Suprapubic skin (tissue), 4 donors: Measurements from ENCODE around the gene CISD1. TPM values are rescaled to one million over a fixed set of nuclear protein-coding genes. Genes with fewer than 3 reads are reported as not detected.
"Not testable (repeated sequence)": the region's sequence is repeated elsewhere in the genome, so short reads cannot be mapped to it uniquely, and the experiment has no call there.

Experiments
- DNase-seq, 2 donors: peaks; one replicate each; pipeline ENCODE4 v3.0.0-alpha.2; 2019; ENCODE audit warnings: low spot score in 2 of 2
- H3K27ac ChIP-seq: fragments of 200-600 bp; sonication (generic); one replicate; pipeline ENCODE4 v1.5.1; 2019
- H3K27me3 ChIP-seq: fragments of 200-600 bp; sonication (generic); one replicate; pipeline ENCODE4 v1.5.1; 2019
- H3K36me3 ChIP-seq: fragments of 200-600 bp; sonication (generic); one replicate; pipeline ENCODE4 v1.5.1; 2019
- H3K4me1 ChIP-seq: fragments of 200-600 bp; sonication (generic); one replicate; pipeline ENCODE4 v1.5.1; 2019
- H3K4me3 ChIP-seq: fragments of 200-600 bp; sonication (generic); one replicate; pipeline ENCODE4 v1.5.1; 2019; ENCODE audit warnings: mild to moderate bottlenecking
- H3K9me3 ChIP-seq: fragments of 200-600 bp; sonication (generic); one replicate; pipeline ENCODE4 v1.5.1; 2019
- CTCF ChIP-seq, 2 donors: fragments of 200-600 bp in 1 of 2; fragments of 450-650 bp in 1 of 2; sonication (generic) in 1 of 2; IDR thresholded peaks; one replicate each; pipeline ENCODE4 v1.5.1; 2016 to 2019; ENCODE audit warnings: antibody characterized with exemption in 2 of 2, mild to moderate bottlenecking in 1 of 2, moderate library complexity in 1 of 2
- EP300 ChIP-seq: sonication (generic); formaldehyde crosslinking; IDR thresholded peaks from one replicate; pipeline ENCODE4 v1.6.1; 2017; ENCODE audit warnings: antibody characterized with exemption
- POLR2A ChIP-seq, 2 donors: fragments of 450-650 bp; IDR thresholded peaks; one replicate each; pipeline ENCODE4 v1.6.1; 2017; ENCODE audit warnings: antibody characterized with exemption in 2 of 2, mild to moderate bottlenecking in 2 of 2, moderate library complexity in 2 of 2
- POLR2AphosphoS5 ChIP-seq, 3 donors: sonication (generic); formaldehyde crosslinking; IDR thresholded peaks; one replicate each; pipeline ENCODE4 v1.6.1; 2017; ENCODE audit warnings: antibody characterized with exemption in 3 of 3
- WGBS: methylation state at CpG from one replicate; pipeline ENCODE4 v1.1.5; 2018; 5-methylcytosine and 5-hydroxymethylcytosine counted together
- total RNA-seq, 4 donors: library from RNA; depleted of rRNA; stranded (reverse); fragments of >200 nt; gene quantifications; one replicate each; pipeline ENCODE4 v1.1.0, GENCODE V29; 2016

Gene CISD1
- total RNA-seq, 4 donors from 2014 or later = 12.6 to 22.7 (median 18.2) TPM

- no peaks in the 10 kb centered on the region for H3K9me3 ChIP-seq
- no peak for TF ChIP-seq EP300
- no peak for TF ChIP-seq POLR2AphosphoS5 (IDR thresholded peaks at IDR 0.05)
- TF ChIP-seq POLR2A (IDR thresholded peaks at IDR 0.05) = no peak
- TF ChIP-seq CTCF (IDR thresholded peaks at IDR 0.05) = no peak
- peaks cover 4% of the 10 kb centered on the region for H3K4me1 ChIP-seq
- no peak for DNase-seq
- H3K27ac ChIP-seq = no peak overlapping the region
- peaks cover 15% of the 10 kb centered on the region for H3K36me3 ChIP-seq
- no peak overlapping the region for H3K4me3 ChIP-seq
- H3K27me3 ChIP-seq = no peaks in the 10 kb centered on the region
- WGBS = 89% methylated on average over 3 of the region's 3 CpGs
These were observed 31.7 kb upstream of the CISD1 start for GRCh38 chr10:58237014-58237834.

- H3K4me3 ChIP-seq = no peak overlapping the region
- H3K27ac ChIP-seq = no peak overlapping the region
- H3K27me3 ChIP-seq = no peaks in the 10 kb centered on the region
- WGBS = 76% methylated on average over 5 of the region's 5 CpGs
- H3K4me1 ChIP-seq = peaks cover 4% of the 10 kb centered on the region
- H3K36me3 ChIP-seq = peaks cover 15% of the 10 kb centered on the region
- no peaks in the 10 kb centered on the region for H3K9me3 ChIP-seq
- no peak for TF ChIP-seq EP300
- TF ChIP-seq POLR2AphosphoS5 (IDR thresholded peaks at IDR 0.05) = no peak
- TF ChIP-seq CTCF (IDR thresholded peaks at IDR 0.05) = no peak
- no peak for TF ChIP-seq POLR2A (IDR thresholded peaks at IDR 0.05)
- DNase-seq = no peak
These were observed 29.3 kb upstream of the CISD1 start for GRCh38 chr10:58239561-58240169.

- peaks cover 4% of the 10 kb centered on the region for H3K4me1 ChIP-seq
- H3K27me3 ChIP-seq = no peaks in the 10 kb centered on the region
- no peak for TF ChIP-seq POLR2AphosphoS5 (IDR thresholded peaks at IDR 0.05)
- no peak for TF ChIP-seq POLR2A (IDR thresholded peaks at IDR 0.05)
- no peak for TF ChIP-seq EP300
- no peak for TF ChIP-seq CTCF (IDR thresholded peaks at IDR 0.05)
- H3K27ac ChIP-seq = no peak overlapping the region
- 72% methylated on average over 4 of the region's 4 CpGs for WGBS
- no peaks in the 10 kb centered on the region for H3K9me3 ChIP-seq
- peaks cover 12% of the 10 kb centered on the region for H3K36me3 ChIP-seq
- DNase-seq = no peak
- no peak overlapping the region for H3K4me3 ChIP-seq
These were observed 28.4 kb upstream of the CISD1 start for GRCh38 chr10:58240531-58240930.

- no peak for DNase-seq
- no peak overlapping the region for H3K27ac ChIP-seq
- H3K4me3 ChIP-seq = no peak overlapping the region
- whole genome bisulfite sequencing = 83% methylated on average over 3 of the region's 3 CpGs
- no peaks in the 10 kb centered on the region for H3K9me3 ChIP-seq
- H3K4me1 ChIP-seq = peaks cover 4% of the 10 kb centered on the region
- no peaks in the 10 kb centered on the region for H3K27me3 ChIP-seq
- no peak for TF ChIP-seq EP300
- peaks cover 6% of the 10 kb centered on the region for H3K36me3 ChIP-seq
These were observed 27.6 kb upstream of the CISD1 start for GRCh38 chr10:58241346-58241745.

GRCh38 chr10:58243269-58243668 is 25.7 kb upstream of the CISD1 start:
- DNase-seq = no peak
- H3K27ac ChIP-seq = no peak overlapping the region
- WGBS = 98% methylated on average over 17 of the region's 18 CpGs
- H3K4me3 ChIP-seq = no peak overlapping the region
- H3K36me3 ChIP-seq = no peaks in the 10 kb centered on the region
- TF ChIP-seq CTCF (IDR thresholded peaks at IDR 0.05) (no peak), POLR2AphosphoS5 (IDR thresholded peaks at IDR 0.05) (no peak), POLR2A (IDR thresholded peaks at IDR 0.05) (no peak)
- no peaks in the 10 kb centered on the region for H3K9me3 ChIP-seq
- H3K4me1 ChIP-seq = peaks cover 4% of the 10 kb centered on the region
- no peaks in the 10 kb centered on the region for H3K27me3 ChIP-seq

GRCh38 chr10:58243801-58244200 is 25.2 kb upstream of the CISD1 start:
- H3K9me3 ChIP-seq, H3K4me3 ChIP-seq, H3K36me3 ChIP-seq, DNase-seq, H3K27ac ChIP-seq, H3K27me3 ChIP-seq, H3K4me1 ChIP-seq: not testable (repeated sequence)
- WGBS = no CpG with 5 or more reads among the region's 31 CpGs

- not testable (repeated sequence) for H3K27me3 ChIP-seq, H3K9me3 ChIP-seq, H3K27ac ChIP-seq, H3K4me1 ChIP-seq, H3K36me3 ChIP-seq, DNase-seq, H3K4me3 ChIP-seq
- WGBS = 87% methylated on average over 14 of the region's 28 CpGs
These were observed 24.7 kb upstream of the CISD1 start for GRCh38 chr10:58244242-58244641.

- H3K4me1 ChIP-seq, H3K4me3 ChIP-seq, H3K9me3 ChIP-seq, H3K36me3 ChIP-seq, H3K27ac ChIP-seq, H3K27me3 ChIP-seq, DNase-seq: not testable (repeated sequence)
- 92% methylated on average over 3 of the region's 3 CpGs for WGBS
These were observed 24.3 kb upstream of the CISD1 start for GRCh38 chr10:58244666-58245065.
